Glutamatergic neuron (in vitro differentiated cells): ENCODE results near the gene PLCD1. TPM values are rescaled to one million over a fixed set of nuclear protein-coding genes. Genes with fewer than 3 reads are reported as not detected.
"Not testable (repeated sequence)": the region's sequence is repeated elsewhere in the genome, so short reads cannot be mapped to it uniquely, and the experiment has no call there.

Source experiments
- DNase-seq: peaks from one replicate; pipeline ENCODE4 v3.0.0; 2022
- H3K27ac Mint-ChIP-seq: one replicate; pipeline ENCODE4 v1.8.0; 2020; ENCODE audit warnings: mild to moderate bottlenecking, mixed read lengths, inconsistent platforms; ENCODE audit not compliant: unreplicated experiment
- H3K27me3 Mint-ChIP-seq: one replicate; pipeline ENCODE4 v1.8.0; 2020; ENCODE audit warnings: mild to moderate bottlenecking, moderate library complexity, mixed read lengths, inconsistent platforms; ENCODE audit not compliant: unreplicated experiment
- H3K36me3 Mint-ChIP-seq: one replicate; pipeline ENCODE4 v1.8.0; 2020; ENCODE audit warnings: mild to moderate bottlenecking, mixed read lengths, inconsistent platforms; ENCODE audit not compliant: unreplicated experiment
- H3K4me1 Mint-ChIP-seq: one replicate; pipeline ENCODE4 v1.8.0; 2020; ENCODE audit warnings: mild to moderate bottlenecking, low read depth, mixed read lengths, inconsistent platforms; ENCODE audit not compliant: unreplicated experiment
- H3K4me3 Mint-ChIP-seq: one replicate; pipeline ENCODE4 v1.8.0; 2020; ENCODE audit warnings: mild to moderate bottlenecking, mixed read lengths, inconsistent platforms; ENCODE audit not compliant: unreplicated experiment
- H3K9me3 Mint-ChIP-seq: one replicate; pipeline ENCODE4 v1.8.0; 2020; ENCODE audit warnings: mild to moderate bottlenecking, moderate library complexity, mixed read lengths, inconsistent platforms; ENCODE audit not compliant: unreplicated experiment
- total RNA-seq: library from RNA; stranded (reverse); fragmentation: NEBNext Ultra II Directional; extraction: Animal tissue kit (Norgen Biotek cat#: 25700); gene quantifications from one replicate; pipeline ENCODE4 v1.2.1, GENCODE V29; 2021; ENCODE audit not compliant: unreplicated experiment
- TF ChIP-seq, protein P1 (sequence below): fragments of 200-600 bp; sonication (generic); IDR thresholded peaks from one replicate; pipeline ENCODE4 v1.5.0; 2021; ENCODE audit not compliant: partially characterized antibody, unreplicated experiment

The PLCD1 gene
- total RNA-seq, 1 donor from 2014 or later: 73.0 TPM

DNA sequence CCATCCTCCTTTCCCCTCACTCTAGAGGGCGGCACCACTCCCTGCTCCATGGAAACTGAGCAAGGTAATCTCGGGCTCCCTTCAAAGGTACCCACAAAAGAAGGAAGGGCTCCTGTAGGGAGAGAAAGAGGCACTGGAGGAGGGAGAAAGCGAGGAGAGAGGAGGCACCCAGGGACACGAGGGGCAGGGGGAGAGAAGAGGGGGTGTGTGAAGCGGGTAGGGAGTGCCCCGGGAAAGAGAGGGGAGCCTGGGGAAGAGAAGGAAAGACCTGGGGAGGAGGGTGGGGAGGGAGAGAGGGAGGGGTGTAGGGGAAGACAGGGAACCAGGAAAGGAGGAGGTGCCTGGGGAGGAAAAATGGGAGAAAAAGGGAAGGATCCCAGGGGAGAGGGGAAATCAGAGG is 38.3 kb downstream of the PLCD1 start:
- no peak for DNase-seq
- H3K36me3 Mint-ChIP-seq: no peaks in the 10 kb centered on the region
- H3K9me3 Mint-ChIP-seq: no peaks in the 10 kb centered on the region
- TF ChIP-seq, protein P1, sequence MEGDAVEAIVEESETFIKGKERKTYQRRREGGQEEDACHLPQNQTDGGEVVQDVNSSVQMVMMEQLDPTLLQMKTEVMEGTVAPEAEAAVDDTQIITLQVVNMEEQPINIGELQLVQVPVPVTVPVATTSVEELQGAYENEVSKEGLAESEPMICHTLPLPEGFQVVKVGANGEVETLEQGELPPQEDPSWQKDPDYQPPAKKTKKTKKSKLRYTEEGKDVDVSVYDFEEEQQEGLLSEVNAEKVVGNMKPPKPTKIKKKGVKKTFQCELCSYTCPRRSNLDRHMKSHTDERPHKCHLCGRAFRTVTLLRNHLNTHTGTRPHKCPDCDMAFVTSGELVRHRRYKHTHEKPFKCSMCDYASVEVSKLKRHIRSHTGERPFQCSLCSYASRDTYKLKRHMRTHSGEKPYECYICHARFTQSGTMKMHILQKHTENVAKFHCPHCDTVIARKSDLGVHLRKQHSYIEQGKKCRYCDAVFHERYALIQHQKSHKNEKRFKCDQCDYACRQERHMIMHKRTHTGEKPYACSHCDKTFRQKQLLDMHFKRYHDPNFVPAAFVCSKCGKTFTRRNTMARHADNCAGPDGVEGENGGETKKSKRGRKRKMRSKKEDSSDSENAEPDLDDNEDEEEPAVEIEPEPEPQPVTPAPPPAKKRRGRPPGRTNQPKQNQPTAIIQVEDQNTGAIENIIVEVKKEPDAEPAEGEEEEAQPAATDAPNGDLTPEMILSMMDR: no peak
- peaks cover 1% of the 10 kb centered on the region for H3K4me1 Mint-ChIP-seq
- peaks cover 5% of the 10 kb centered on the region for H3K27me3 Mint-ChIP-seq
- H3K4me3 Mint-ChIP-seq: no peak overlapping the region
- H3K27ac Mint-ChIP-seq: no peak overlapping the region

DNA sequence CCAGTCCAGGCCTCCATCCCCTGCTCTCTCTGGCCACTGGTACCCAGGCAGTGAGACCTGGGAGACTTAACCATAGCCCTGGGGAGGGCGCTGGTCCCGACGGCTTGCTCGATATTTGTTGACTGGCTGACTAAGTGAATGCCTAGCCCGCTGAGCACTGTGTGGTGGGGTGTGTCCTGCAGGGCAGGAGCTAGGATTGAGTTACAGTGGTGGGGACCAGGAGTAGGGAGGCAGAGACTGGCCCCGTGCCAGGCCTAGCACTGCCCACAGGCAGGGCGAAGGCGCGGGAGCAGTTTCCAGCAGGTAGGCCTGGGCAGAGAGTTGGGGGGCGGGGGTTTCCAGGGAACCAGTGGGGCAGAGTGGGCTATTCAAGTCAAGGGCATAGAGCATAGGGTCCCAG is 38.9 kb downstream of the PLCD1 start, which contains the start of gene VILL:
TSS of gene VILL (plus strand) at position 260 of the 400 bp plus-strand sequence. CDS start 2,887 bp downstream, outside the sequence.
- H3K27ac Mint-ChIP-seq: no peak within 1 kb of the TSS
- peak; percentile 14 for DNase-seq
- peaks cover 7% of the 10 kb centered on the region for H3K27me3 Mint-ChIP-seq
- no peak within 1 kb of the TSS for H3K4me3 Mint-ChIP-seq
- TF ChIP-seq, protein P1: no peak
- H3K9me3 Mint-ChIP-seq: no peaks in the 10 kb centered on the region
- no peaks in the 10 kb centered on the region for H3K36me3 Mint-ChIP-seq
- H3K4me1 Mint-ChIP-seq: peaks cover 1% of the 10 kb centered on the region

DNA sequence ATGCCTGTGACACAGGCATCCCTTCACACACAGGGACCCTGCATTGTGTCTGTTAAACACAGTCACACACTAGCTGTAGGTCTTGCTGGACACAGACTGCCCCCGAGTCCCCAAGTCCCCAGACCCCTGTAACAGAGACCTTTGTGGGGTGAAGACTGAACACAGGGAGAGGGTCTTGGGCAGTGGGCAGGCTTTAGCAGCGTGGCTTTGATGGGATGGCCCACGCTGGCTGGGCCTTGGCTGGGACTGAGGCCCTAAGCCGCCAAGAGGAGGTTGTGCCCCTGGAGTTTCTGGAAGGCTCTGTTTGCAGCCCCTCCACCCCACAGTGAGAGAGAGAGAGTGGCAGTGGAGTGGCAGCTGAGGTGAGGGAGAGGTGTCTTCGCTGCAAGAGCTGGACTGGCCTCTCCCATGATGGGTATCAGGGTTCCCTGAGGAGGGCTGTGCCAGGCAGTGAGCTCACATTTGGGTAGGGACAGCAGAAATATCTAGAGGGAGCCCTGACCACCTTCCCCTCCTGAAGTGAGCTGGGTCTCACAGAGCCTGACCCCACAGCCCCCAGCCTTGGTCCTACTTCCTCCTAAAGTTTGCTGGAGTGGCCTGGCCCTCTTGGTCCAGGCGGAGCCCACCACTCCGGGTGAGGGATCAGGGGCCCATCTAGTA is 39.5 kb downstream of the PLCD1 start:
- H3K4me1 Mint-ChIP-seq: peaks cover 1% of the 10 kb centered on the region
- no peaks in the 10 kb centered on the region for H3K36me3 Mint-ChIP-seq
- DNase-seq: no peak
- peaks cover 7% of the 10 kb centered on the region for H3K27me3 Mint-ChIP-seq
- no peak overlapping the region for H3K4me3 Mint-ChIP-seq
- TF ChIP-seq, protein P1: no peak
- no peaks in the 10 kb centered on the region for H3K9me3 Mint-ChIP-seq
- H3K27ac Mint-ChIP-seq: no peak overlapping the region

DNA sequence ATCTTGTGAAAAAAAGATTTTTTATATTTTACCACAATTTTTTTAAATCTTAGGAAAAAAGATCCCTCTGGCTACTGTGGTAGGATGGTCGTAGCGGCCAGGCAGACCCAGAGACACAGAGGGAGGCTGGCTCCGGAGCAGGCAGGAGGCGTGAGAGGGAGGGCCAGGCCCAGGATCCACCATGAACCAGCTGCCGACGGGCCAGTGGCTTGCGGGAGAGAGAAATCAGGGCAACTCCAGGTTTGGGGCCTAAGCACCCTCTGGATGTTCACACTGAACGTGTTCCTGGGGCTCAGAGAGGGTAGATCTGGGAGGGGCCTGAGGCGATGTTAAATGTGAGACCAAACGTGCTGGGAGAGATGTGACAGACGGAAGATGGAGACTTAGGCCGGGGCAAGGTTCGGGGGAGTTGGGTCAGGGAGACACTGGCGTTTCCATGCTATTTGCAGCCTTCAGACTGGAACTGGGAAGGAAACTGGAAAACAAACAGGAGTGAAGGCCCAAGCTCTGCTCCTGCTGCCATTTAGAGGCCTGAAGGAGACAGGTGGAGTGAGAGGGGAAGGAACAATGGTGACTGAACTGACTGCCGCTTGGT is 40.4 kb downstream of the PLCD1 start:
- no peak for DNase-seq
- no peaks in the 10 kb centered on the region for H3K9me3 Mint-ChIP-seq
- no peak overlapping the region for H3K27ac Mint-ChIP-seq
- no peaks in the 10 kb centered on the region for H3K36me3 Mint-ChIP-seq
- peaks cover 7% of the 10 kb centered on the region for H3K27me3 Mint-ChIP-seq
- no peak overlapping the region for H3K4me3 Mint-ChIP-seq
- H3K4me1 Mint-ChIP-seq: no peaks in the 10 kb centered on the region
- TF ChIP-seq, protein P1: no peak

DNA sequence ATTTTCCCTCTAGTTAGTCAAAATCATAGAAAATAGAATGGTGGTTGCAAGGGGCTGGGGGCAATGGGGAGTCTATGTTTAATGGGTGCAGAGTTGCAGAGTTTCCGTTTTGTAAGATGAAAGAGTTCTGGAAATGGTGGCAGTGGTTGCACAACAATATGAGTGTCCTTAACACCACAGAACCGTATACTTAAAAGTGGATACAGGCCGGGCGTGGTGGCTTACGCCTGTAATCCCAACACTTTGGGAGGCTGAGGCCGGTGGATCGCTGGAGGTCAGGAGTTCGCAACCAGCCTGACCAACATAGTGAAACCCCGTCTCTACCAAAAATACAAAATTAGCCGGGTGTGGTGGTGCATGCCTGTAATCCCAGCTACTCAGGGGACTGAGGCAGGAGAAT is 41.1 kb downstream of the PLCD1 start:
- H3K9me3 Mint-ChIP-seq, H3K36me3 Mint-ChIP-seq, H3K4me3 Mint-ChIP-seq, DNase-seq, H3K27ac Mint-ChIP-seq, H3K4me1 Mint-ChIP-seq, H3K27me3 Mint-ChIP-seq: not testable (repeated sequence)
